Natural killer cell treated with Interleukin-12 subunit alpha and Interleukin-12 subunit beta and Interleukin-15 and Interleukin-18, amount 100 ng/mL, for 72 hours (primary cell): ENCODE data around the gene PTPA. TPM values are rescaled to one million over a fixed set of nuclear protein-coding genes. Genes with fewer than 3 reads are reported as not detected.
"Not testable (repeated sequence)": the region's sequence is repeated elsewhere in the genome, so short reads cannot be mapped to it uniquely, and the experiment has no call there.

Experiments used
- ATAC-seq, 2 donors: fragments of 150-1000 bp; cut with Tn5 transposase in 1 of 2; sonication (Bioruptor Pico), chemical (Tn5 transposase) in 1 of 2; 2 replicates each; pipeline ENCODE4 v1.10.0; 2021
- DNase-seq: peaks from one replicate; pipeline ENCODE4 v3.0.0; 2022; ENCODE audit warnings: low spot score
- H3K27ac Mint-ChIP-seq, 2 donors: 1 replicate in 1 of 2; 2 replicates in 1 of 2; pipeline ENCODE4 v1.8.0; 2022; ENCODE audit warnings: mixed read lengths in 2 of 2, mild to moderate bottlenecking in 1 of 2, moderate library complexity in 1 of 2
- H3K27me3 Mint-ChIP-seq, 2 donors: 1 replicate in 1 of 2; 2 replicates in 1 of 2; pipeline ENCODE4 v1.8.0; 2022; ENCODE audit warnings: mixed read lengths in 2 of 2
- H3K36me3 Mint-ChIP-seq: one replicate; pipeline ENCODE4 v1.8.0; 2022; ENCODE audit warnings: mixed read lengths
- H3K4me1 Mint-ChIP-seq, 2 donors: 1 replicate in 1 of 2; 2 replicates in 1 of 2; pipeline ENCODE4 v1.8.0; 2022; ENCODE audit warnings: low read depth in 2 of 2, mixed read lengths in 2 of 2, mild to moderate bottlenecking in 1 of 2
- H3K4me3 Mint-ChIP-seq: one replicate; pipeline ENCODE4 v1.8.0; 2022; ENCODE audit warnings: mixed read lengths
- H3K9me3 Mint-ChIP-seq: 2 replicates; pipeline ENCODE4 v1.8.0; 2022; ENCODE audit warnings: mixed read lengths
- total RNA-seq, 2 donors: library from RNA; stranded (reverse); gene quantifications; one replicate each; pipeline ENCODE4 v1.2.3, GENCODE V29; 2022

PTPA gene
- total RNA-seq, 2 donors from 2014 or later: 75.7 to 133 TPM

DNA sequence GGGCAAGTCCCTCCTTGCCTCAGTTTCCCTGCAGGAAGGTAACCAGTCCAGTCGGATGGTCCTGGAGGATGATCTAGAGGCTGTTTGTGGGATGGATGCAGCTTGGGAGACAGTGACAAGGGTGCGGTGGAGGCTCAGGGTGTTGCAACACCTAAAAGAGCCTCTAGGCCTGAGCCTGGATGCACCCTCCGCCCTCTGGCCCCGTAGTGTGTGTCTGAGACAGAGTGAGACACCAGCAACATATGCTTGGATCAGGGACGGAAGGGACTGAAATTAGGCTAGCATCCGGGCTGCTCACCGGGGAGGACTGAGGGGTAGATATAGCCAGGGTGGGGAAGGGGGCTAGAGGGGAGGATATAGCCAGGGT is 1.7 kb upstream of the PTPA start:
- Mint-ChIP-seq H3K4me1 (peaks cover 17% of the 10 kb centered on the region in 2 donors), H3K27ac (no peak overlapping the region), H3K4me3 (peak overlapping the region; percentile 92), H3K36me3 (no peaks in the 10 kb centered on the region), H3K9me3 (no peaks in the 10 kb centered on the region), H3K27me3 (no peaks in the 10 kb centered on the region)
- no peak for ATAC-seq
- no peak for DNase-seq

- ATAC-seq (no peak), DNase-seq (no peak)
- H3K4me3 Mint-ChIP-seq: peak overlapping the region; percentile 92
- H3K4me1 Mint-ChIP-seq: peaks cover 17% of the 10 kb centered on the region in 2 donors
- H3K36me3 Mint-ChIP-seq: no peaks in the 10 kb centered on the region
- no peaks in the 10 kb centered on the region for H3K9me3 Mint-ChIP-seq
- no peaks in the 10 kb centered on the region for H3K27me3 Mint-ChIP-seq
- peak overlapping the region in 1 of 2 donors; percentile 90 for H3K27ac Mint-ChIP-seq
These were observed 1.1 kb upstream of the PTPA start for GRCh38 chr9:129109952-129110739.

DNA sequence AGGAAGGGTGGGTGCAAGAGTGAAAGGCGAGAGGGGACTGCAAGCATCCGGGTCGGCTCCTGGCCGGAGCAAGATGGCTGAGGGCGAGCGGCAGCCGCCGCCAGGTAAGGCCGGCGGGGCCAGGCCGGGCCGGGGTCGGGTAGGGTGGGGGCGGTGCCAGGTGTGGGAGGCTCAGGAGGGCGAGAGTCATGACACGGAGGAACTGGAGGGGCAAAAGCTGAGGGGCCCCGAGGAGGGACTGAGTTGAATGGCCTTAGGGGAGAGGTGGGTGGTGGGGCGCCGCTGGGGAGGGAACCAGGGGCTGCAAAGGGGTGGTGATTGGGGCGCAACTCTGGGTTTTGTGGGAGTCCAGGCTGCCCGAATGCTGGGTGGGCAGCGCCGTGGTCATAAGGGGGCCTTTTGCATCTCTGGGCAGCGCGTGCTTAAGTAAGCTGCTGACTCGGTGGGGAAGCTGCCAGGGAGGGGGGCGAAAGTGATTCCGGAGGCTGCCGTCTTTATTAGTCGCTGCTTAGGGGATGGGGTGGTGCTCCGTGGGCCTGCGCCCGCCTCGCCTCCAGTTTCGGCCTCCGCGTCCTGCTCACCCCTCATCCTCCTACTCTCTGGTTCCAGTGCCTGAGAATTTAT is 425 bp downstream of the PTPA start:
- Mint-ChIP-seq H3K36me3 (no peaks in the 10 kb centered on the region), H3K4me1 (peaks cover 17% of the 10 kb centered on the region in 2 donors), H3K4me3 (peak overlapping the region; percentile 92), H3K9me3 (no peaks in the 10 kb centered on the region), H3K27me3 (no peaks in the 10 kb centered on the region), H3K27ac (peak overlapping the region; percentile 90 to 93)
- ATAC-seq (no peak), DNase-seq (no peak)

- H3K27me3 Mint-ChIP-seq, H3K36me3 Mint-ChIP-seq, H3K9me3 Mint-ChIP-seq, ATAC-seq, H3K27ac Mint-ChIP-seq, DNase-seq: not testable (repeated sequence)
- H3K4me1 Mint-ChIP-seq: peaks cover 17% of the 10 kb centered on the region in 2 donors
- peak overlapping the region; percentile 92 for H3K4me3 Mint-ChIP-seq
These were observed 1.3 kb downstream of the PTPA start for GRCh38 chr9:129112526-129112925.

- Mint-ChIP-seq H3K36me3 (no peaks in the 10 kb centered on the region), H3K4me1 (peaks cover 14 to 15% of the 10 kb centered on the region in 2 donors), H3K27ac (no peak overlapping the region), H3K27me3 (no peaks in the 10 kb centered on the region), H3K4me3 (no peak overlapping the region), H3K9me3 (no peaks in the 10 kb centered on the region)
- DNase-seq: no peak
- no peak for ATAC-seq
These were observed 2.6 kb downstream of the PTPA start for GRCh38 chr9:129113645-129114304.

DNA sequence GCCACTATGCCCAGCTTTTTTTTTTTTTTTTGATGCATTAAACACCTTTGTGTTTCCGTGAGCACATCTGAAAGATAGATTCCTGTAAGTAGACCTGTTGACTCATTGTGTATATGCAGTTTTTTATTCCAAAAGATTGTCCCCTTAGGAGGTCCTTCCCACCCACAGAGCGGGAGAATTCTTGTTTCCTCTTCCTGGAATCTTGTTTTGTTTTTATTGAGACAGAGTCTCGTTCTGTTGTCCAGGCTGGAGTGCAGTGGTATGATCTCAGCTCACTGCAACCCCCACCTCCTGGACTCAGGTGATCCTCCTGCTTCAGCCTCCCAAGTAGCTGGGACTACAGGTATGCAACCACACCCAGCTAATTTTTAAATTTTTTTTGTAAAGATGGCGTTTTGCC is 7.6 kb downstream of the PTPA start:
- no peaks in the 10 kb centered on the region for H3K27me3 Mint-ChIP-seq
- DNase-seq (no peak), ATAC-seq (no peak)
- H3K36me3 Mint-ChIP-seq: no peaks in the 10 kb centered on the region
- H3K4me1 Mint-ChIP-seq: peaks cover 0 to 9% of the 10 kb centered on the region in 2 donors
- H3K4me3 Mint-ChIP-seq: no peak overlapping the region
- H3K9me3 Mint-ChIP-seq: no peaks in the 10 kb centered on the region
- no peak overlapping the region for H3K27ac Mint-ChIP-seq

- Mint-ChIP-seq H3K36me3 (no peaks in the 10 kb centered on the region), H3K27ac (no peak overlapping the region), H3K9me3 (no peaks in the 10 kb centered on the region), H3K4me3 (no peak overlapping the region), H3K4me1 (peaks cover 0 to 6% of the 10 kb centered on the region in 2 donors), H3K27me3 (no peaks in the 10 kb centered on the region)
- DNase-seq (no peak), ATAC-seq (no peak)
These were observed 10.3 kb downstream of the PTPA start for GRCh38 chr9:129121483-129121882.

- ATAC-seq (no peak), DNase-seq (no peak)
- Mint-ChIP-seq H3K9me3 (no peaks in the 10 kb centered on the region), H3K27me3 (no peaks in the 10 kb centered on the region), H3K4me3 (no peak overlapping the region), H3K4me1 (peaks cover 0 to 6% of the 10 kb centered on the region in 2 donors), H3K36me3 (no peaks in the 10 kb centered on the region), H3K27ac (no peak overlapping the region)
These were observed 10.9 kb downstream of the PTPA start for GRCh38 chr9:129122133-129122532.

GRCh38 chr9:129122976-129123375 is 11.8 kb downstream of the PTPA start:
- H3K4me1 Mint-ChIP-seq, H3K27ac Mint-ChIP-seq, DNase-seq, H3K36me3 Mint-ChIP-seq, H3K4me3 Mint-ChIP-seq, H3K27me3 Mint-ChIP-seq, ATAC-seq, H3K9me3 Mint-ChIP-seq: not testable (repeated sequence)

GRCh38 chr9:129124506-129125069 is 13.4 kb downstream of the PTPA start:
- no peak for ATAC-seq
- Mint-ChIP-seq H3K27me3 (no peaks in the 10 kb centered on the region), H3K4me1 (peaks cover 0 to 7% of the 10 kb centered on the region in 2 donors), H3K4me3 (no peak overlapping the region), H3K9me3 (no peaks in the 10 kb centered on the region), H3K36me3 (peaks cover 5% of the 10 kb centered on the region), H3K27ac (no peak overlapping the region)
- no peak for DNase-seq

- Mint-ChIP-seq H3K36me3 (peaks cover 5% of the 10 kb centered on the region), H3K4me1 (peaks cover 0 to 5% of the 10 kb centered on the region in 2 donors), H3K27ac (no peak overlapping the region), H3K9me3 (no peaks in the 10 kb centered on the region), H3K4me3 (no peak overlapping the region), H3K27me3 (no peaks in the 10 kb centered on the region)
- DNase-seq (no peak), ATAC-seq (peak in 1 of 2 donors; percentile 49)
These were observed 14.3 kb downstream of the PTPA start for GRCh38 chr9:129125478-129125877.

- Mint-ChIP-seq H3K4me1 (peaks cover 0 to 8% of the 10 kb centered on the region in 2 donors), H3K27ac (no peak overlapping the region)
These were observed 15.8 kb downstream of the PTPA start for GRCh38 chr9:129126749-129127618.

DNA sequence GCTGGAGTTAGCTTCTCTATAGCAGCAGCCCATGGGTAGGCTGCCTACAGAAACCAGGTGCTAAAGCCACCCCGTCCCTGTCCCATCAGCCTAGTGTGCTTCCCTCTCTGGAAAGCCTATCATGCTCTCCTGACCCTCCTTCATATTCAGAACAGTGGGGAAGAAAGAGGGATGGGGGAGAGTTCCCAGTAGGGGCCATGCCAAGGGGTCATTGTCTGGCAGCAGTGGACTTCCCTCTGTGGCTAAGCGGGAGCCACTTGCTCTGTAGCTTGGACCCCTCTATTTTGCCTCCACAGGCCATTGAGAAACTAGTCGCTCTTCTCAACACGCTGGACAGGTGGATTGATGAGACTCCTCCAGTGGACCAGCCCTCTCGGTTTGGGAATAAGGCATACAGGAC is 17.5 kb downstream of the PTPA start:
- no peak overlapping the region for H3K27ac Mint-ChIP-seq
- H3K27me3 Mint-ChIP-seq: no peaks in the 10 kb centered on the region
- no peak for ATAC-seq
- H3K9me3 Mint-ChIP-seq: no peaks in the 10 kb centered on the region
- peaks cover 3 to 8% of the 10 kb centered on the region in 2 donors for H3K4me1 Mint-ChIP-seq
- H3K36me3 Mint-ChIP-seq: peaks cover 13% of the 10 kb centered on the region
- no peak overlapping the region for H3K4me3 Mint-ChIP-seq
- no peak for DNase-seq

More at GRCh38 chr9:129126749-129127618, 15.8 kb downstream of the PTPA start:
- Mint-ChIP-seq H3K27me3 (no peaks in the 10 kb centered on the region), H3K9me3 (no peaks in the 10 kb centered on the region), H3K36me3 (peaks cover 11% of the 10 kb centered on the region), H3K4me3 (no peak overlapping the region)
- no peak for ATAC-seq
- no peak for DNase-seq
